ENCODE measurements around the gene ALDH1A2.

Gene ALDH1A2

GRCh38 chr15:58049520-58050227 is 15.8 kb downstream of the ALDH1A2 start:
- Histone ChIP-seq H3K36me3 (replicated peaks in 1 of 2; ENCODE audit: control insufficient read depth in 2 of 2, insufficient read depth in 2 of 2, low read length in 2 of 2) (no peaks in the 10 kb centered on the region), H2AK5ac (ENCODE audit: low read depth, low read length) (no peak overlapping the region), H2BK120ac (ENCODE audit: low read depth, low read length) (no peak overlapping the region), H3K23ac (ENCODE audit: low read depth, low read length, poor library complexity) (no peak overlapping the region), H3K27me3 (ENCODE audit: control insufficient read depth in 3 of 3, insufficient read depth in 3 of 3, low read depth in 1 of 3, low read length in 3 of 3) (peaks cover 0 to 26% (median 2%) of the 10 kb centered on the region in 3 experiments), H4K91ac (ENCODE audit: low read depth, low read length, poor library complexity) (no peak overlapping the region), H2BK12ac (ENCODE audit: low read length) (no peak overlapping the region), H4K8ac (ENCODE audit: low read depth, low read length) (no peak overlapping the region), H3K14ac (ENCODE audit: low read length) (no peak overlapping the region), H2AFZ (ENCODE audit: low read length) (no peak overlapping the region), H2BK5ac (ENCODE audit: low read length) (no peak overlapping the region), H3K27ac (replicated peaks; ENCODE audit: low read length) (no peak overlapping the region), H2BK15ac (ENCODE audit: low read length) (no peak overlapping the region), H3K4me1 (ENCODE audit: control insufficient read depth in 2 of 2, insufficient read depth in 1 of 2, low read depth in 1 of 2, low read length in 2 of 2) (peaks cover 0 to 3% of the 10 kb centered on the region in 2 donors), H3K79me1 (ENCODE audit: low read depth, low read length) (no peaks in the 10 kb centered on the region), H3K4me3 (ENCODE audit: low read length in 2 of 2) (no peak overlapping the region), H3K4me2 (ENCODE audit: insufficient read depth, low read length, poor library complexity, severe bottlenecking) (no peak overlapping the region), H3K9ac (ENCODE audit: low read depth, low read length, poor library complexity) (no peak overlapping the region), H3K9me3 (replicated peaks in 1 of 2; ENCODE audit: control insufficient read depth in 2 of 2, insufficient read depth in 1 of 2, low read depth in 1 of 2, low read length in 2 of 2) (no peaks in the 10 kb centered on the region), H3K18ac (ENCODE audit: low read length) (no peak overlapping the region), H3K4ac (ENCODE audit: low read length) (no peak overlapping the region)
- no CpG with 5 or more reads among the region's 3 CpGs for WGBS, 2 donors (ENCODE audit: extremely low coverage in 2 of 2, insufficient read length in 2 of 2, insufficient replicate concordance in 1 of 2)
- no peak for DNase-seq (ENCODE audit: low spot score)

- peaks cover 0 to 3% of the 10 kb centered on the region in 2 donors for H3K4me1 ChIP-seq (ENCODE audit: control insufficient read depth in 2 of 2, insufficient read depth in 1 of 2, low read depth in 1 of 2, low read length in 2 of 2)
- H2BK120ac ChIP-seq (ENCODE audit: low read depth, low read length) = no peak overlapping the region
Measured at GRCh38 chr15:58048261-58048660, 17.2 kb downstream of the ALDH1A2 start.

DNA sequence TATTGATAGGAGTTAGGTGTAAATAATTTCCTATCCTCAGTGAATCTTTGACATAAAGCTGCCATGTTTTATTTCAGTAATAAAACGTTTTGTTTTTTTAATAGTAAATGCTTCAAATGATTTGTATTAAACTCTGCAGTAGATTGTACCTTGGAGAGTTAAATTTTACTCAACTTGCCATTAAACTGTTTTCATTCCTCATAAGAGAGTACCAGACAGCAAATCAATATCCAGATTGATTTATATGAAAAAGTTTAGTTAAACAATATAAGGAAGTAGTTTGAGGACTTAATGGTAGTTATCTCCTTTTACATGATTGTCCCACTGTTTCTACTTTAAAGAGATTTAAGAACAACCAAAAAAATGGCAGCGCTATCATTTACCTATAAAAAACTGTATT is 18.4 kb downstream of the ALDH1A2 start:
- Histone ChIP-seq H2BK15ac (ENCODE audit: low read length) (no peak overlapping the region), H3K18ac (ENCODE audit: low read length) (no peak overlapping the region), H3K14ac (ENCODE audit: low read length) (no peak overlapping the region), H3K27me3 (ENCODE audit: control insufficient read depth in 3 of 3, insufficient read depth in 3 of 3, low read depth in 1 of 3, low read length in 3 of 3) (peaks cover 0 to 18% (median 2%) of the 10 kb centered on the region in 3 experiments), H2BK12ac (ENCODE audit: low read length) (no peak overlapping the region), H3K9ac (ENCODE audit: low read depth, low read length, poor library complexity) (no peak overlapping the region), H2BK120ac (ENCODE audit: low read depth, low read length) (no peak overlapping the region), H4K91ac (ENCODE audit: low read depth, low read length, poor library complexity) (no peak overlapping the region), H3K4me3 (ENCODE audit: low read length in 2 of 2) (no peak overlapping the region), H3K79me1 (ENCODE audit: low read depth, low read length) (no peaks in the 10 kb centered on the region), H3K9me3 (replicated peaks in 1 of 2; ENCODE audit: control insufficient read depth in 2 of 2, insufficient read depth in 1 of 2, low read depth in 1 of 2, low read length in 2 of 2) (no peaks in the 10 kb centered on the region), H2AK5ac (ENCODE audit: low read depth, low read length) (no peak overlapping the region), H2AFZ (ENCODE audit: low read length) (no peak overlapping the region), H4K8ac (ENCODE audit: low read depth, low read length) (no peak overlapping the region), H3K4me2 (ENCODE audit: insufficient read depth, low read length, poor library complexity, severe bottlenecking) (no peak overlapping the region), H3K27ac (replicated peaks; ENCODE audit: low read length) (no peak overlapping the region), H3K23ac (ENCODE audit: low read depth, low read length, poor library complexity) (no peak overlapping the region), H3K36me3 (replicated peaks in 1 of 2; ENCODE audit: control insufficient read depth in 2 of 2, insufficient read depth in 2 of 2, low read length in 2 of 2) (no peaks in the 10 kb centered on the region), H2BK5ac (ENCODE audit: low read length) (no peak overlapping the region), H3K4me1 (ENCODE audit: control insufficient read depth in 2 of 2, insufficient read depth in 1 of 2, low read depth in 1 of 2, low read length in 2 of 2) (peaks cover 0 to 3% of the 10 kb centered on the region in 2 donors), H3K4ac (ENCODE audit: low read length) (no peak overlapping the region)
- WGBS, 2 donors (ENCODE audit: extremely low coverage in 2 of 2, insufficient read length in 2 of 2, insufficient replicate concordance in 1 of 2) = no CpG with 5 or more reads among the region's 2 CpGs
- no peak for DNase-seq (ENCODE audit: low spot score)

More at GRCh38 chr15:58048261-58048660, 17.2 kb downstream of the ALDH1A2 start:
- Histone ChIP-seq H4K91ac (ENCODE audit: low read depth, low read length, poor library complexity) (no peak overlapping the region), H3K9me3 (replicated peaks in 1 of 2; ENCODE audit: control insufficient read depth in 2 of 2, insufficient read depth in 1 of 2, low read depth in 1 of 2, low read length in 2 of 2) (no peaks in the 10 kb centered on the region), H2BK15ac (ENCODE audit: low read length) (no peak overlapping the region), H3K36me3 (replicated peaks in 1 of 2; ENCODE audit: control insufficient read depth in 2 of 2, insufficient read depth in 2 of 2, low read length in 2 of 2) (no peaks in the 10 kb centered on the region), H3K4me3 (ENCODE audit: low read length in 2 of 2) (no peak overlapping the region), H3K79me1 (ENCODE audit: low read depth, low read length) (no peaks in the 10 kb centered on the region), H2AFZ (ENCODE audit: low read length) (no peak overlapping the region), H3K23ac (ENCODE audit: low read depth, low read length, poor library complexity) (no peak overlapping the region), H2AK5ac (ENCODE audit: low read depth, low read length) (no peak overlapping the region), H3K18ac (ENCODE audit: low read length) (no peak overlapping the region), H3K14ac (ENCODE audit: low read length) (no peak overlapping the region), H3K4ac (ENCODE audit: low read length) (no peak overlapping the region), H2BK12ac (ENCODE audit: low read length) (no peak overlapping the region), H4K8ac (ENCODE audit: low read depth, low read length) (no peak overlapping the region), H3K27ac (replicated peaks; ENCODE audit: low read length) (no peak overlapping the region), H3K4me2 (ENCODE audit: insufficient read depth, low read length, poor library complexity, severe bottlenecking) (no peak overlapping the region), H3K9ac (ENCODE audit: low read depth, low read length, poor library complexity) (no peak overlapping the region), H2BK5ac (ENCODE audit: low read length) (no peak overlapping the region), H3K27me3 (ENCODE audit: control insufficient read depth in 3 of 3, insufficient read depth in 3 of 3, low read depth in 1 of 3, low read length in 3 of 3) (peaks cover 0 to 18% (median 2%) of the 10 kb centered on the region in 3 experiments)
- no peak for DNase-seq (ENCODE audit: low spot score)
- no CpG with 5 or more reads among the region's 3 CpGs for WGBS, 2 donors (ENCODE audit: extremely low coverage in 2 of 2, insufficient read length in 2 of 2, insufficient replicate concordance in 1 of 2)

DNA sequence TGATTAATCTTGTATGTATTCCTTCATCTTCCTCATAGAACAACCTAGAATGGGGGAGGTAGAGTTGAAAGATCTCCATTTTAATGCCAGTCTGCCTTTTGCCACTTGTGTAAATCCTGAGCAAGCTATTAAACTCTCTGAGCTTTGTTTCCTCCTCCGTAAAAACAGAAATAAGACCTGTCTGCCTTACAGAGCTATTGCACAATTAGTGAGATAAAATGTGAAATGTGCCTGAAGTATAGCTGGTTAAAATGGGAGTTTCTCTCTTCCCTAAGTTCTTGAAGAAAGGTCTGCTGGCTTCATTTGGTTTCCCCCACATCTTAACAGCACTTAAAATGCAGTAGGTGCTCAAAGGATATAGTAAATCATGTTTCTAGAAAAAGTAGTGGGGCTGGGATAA is 19.0 kb downstream of the ALDH1A2 start:
- peaks cover 0 to 14% (median 2%) of the 10 kb centered on the region in 3 experiments for H3K27me3 ChIP-seq (ENCODE audit: control insufficient read depth in 3 of 3, insufficient read depth in 3 of 3, low read depth in 1 of 3, low read length in 3 of 3)
- no peak overlapping the region for H4K8ac ChIP-seq (ENCODE audit: low read depth, low read length)
- no CpG with 5 or more reads among the region's 1 CpG for WGBS, 2 donors (ENCODE audit: extremely low coverage in 2 of 2, insufficient read length in 2 of 2, insufficient replicate concordance in 1 of 2)

More for the DNA sequence above, 19.0 kb downstream of the ALDH1A2 start:
- Histone ChIP-seq H4K91ac (ENCODE audit: low read depth, low read length, poor library complexity) (no peak overlapping the region), H3K27ac (replicated peaks; ENCODE audit: low read length) (no peak overlapping the region), H3K23ac (ENCODE audit: low read depth, low read length, poor library complexity) (no peak overlapping the region), H3K4ac (ENCODE audit: low read length) (no peak overlapping the region), H2BK120ac (ENCODE audit: low read depth, low read length) (no peak overlapping the region), H3K9ac (ENCODE audit: low read depth, low read length, poor library complexity) (no peak overlapping the region), H3K36me3 (replicated peaks in 1 of 2; ENCODE audit: control insufficient read depth in 2 of 2, insufficient read depth in 2 of 2, low read length in 2 of 2) (no peaks in the 10 kb centered on the region), H2BK12ac (ENCODE audit: low read length) (no peak overlapping the region), H2AK5ac (ENCODE audit: low read depth, low read length) (no peak overlapping the region), H3K9me3 (replicated peaks in 1 of 2; ENCODE audit: control insufficient read depth in 2 of 2, insufficient read depth in 1 of 2, low read depth in 1 of 2, low read length in 2 of 2) (no peaks in the 10 kb centered on the region), H3K4me2 (ENCODE audit: insufficient read depth, low read length, poor library complexity, severe bottlenecking) (no peak overlapping the region), H3K14ac (ENCODE audit: low read length) (no peak overlapping the region), H2BK15ac (ENCODE audit: low read length) (no peak overlapping the region), H2AFZ (ENCODE audit: low read length) (no peak overlapping the region), H3K18ac (ENCODE audit: low read length) (no peak overlapping the region), H3K4me3 (ENCODE audit: low read length in 2 of 2) (no peak overlapping the region), H3K79me1 (ENCODE audit: low read depth, low read length) (no peaks in the 10 kb centered on the region), H2BK5ac (ENCODE audit: low read length) (no peak overlapping the region), H3K4me1 (ENCODE audit: control insufficient read depth in 2 of 2, insufficient read depth in 1 of 2, low read depth in 1 of 2, low read length in 2 of 2) (peaks cover 0 to 2% of the 10 kb centered on the region in 2 donors)
- no peak for DNase-seq (ENCODE audit: low spot score)

Measured in neuronal stem cell (in vitro differentiated cells).